Subcutaneous abdominal adipose tissue (tissue), 5 donors: Measurements from ENCODE around the gene MMAA.
"Not testable (repeated sequence)": the region's sequence is repeated elsewhere in the genome, so short reads cannot be mapped to it uniquely, and the experiment has no call there.

Experiments used
- H3K27ac ChIP-seq: one replicate; pipeline ENCODE4 v1.7.0; 2013; ENCODE audit warnings: low read depth, mild to moderate bottlenecking, inconsistent platforms, low read length, moderate library complexity
- H3K27me3 ChIP-seq, 5 donors: one replicate each; pipeline ENCODE4 v1.7.0; 2013; ENCODE audit warnings: low read length in 5 of 5, inconsistent platforms in 1 of 5; ENCODE audit not compliant: control insufficient read depth in 5 of 5, insufficient read depth in 4 of 5
- H3K36me3 ChIP-seq, 5 donors: one replicate each; pipeline ENCODE4 v1.7.0; 2013; ENCODE audit warnings: low read length in 5 of 5; ENCODE audit not compliant: control insufficient read depth in 5 of 5, insufficient read depth in 5 of 5
- H3K4me1 ChIP-seq, 5 donors: one replicate each; pipeline ENCODE4 v1.7.0; 2013; ENCODE audit warnings: low read length in 5 of 5, mild to moderate bottlenecking in 3 of 5, moderate library complexity in 1 of 5; ENCODE audit not compliant: control insufficient read depth in 5 of 5, insufficient read depth in 5 of 5
- H3K4me3 ChIP-seq, 5 donors: one replicate each; pipeline ENCODE4 v1.7.0; 2013; ENCODE audit warnings: low read length in 5 of 5, low read depth in 1 of 5
- H3K9ac ChIP-seq, 5 donors: one replicate each; pipeline ENCODE4 v1.7.0; 2013; ENCODE audit warnings: low read length in 5 of 5, mild to moderate bottlenecking in 4 of 5, moderate library complexity in 3 of 5
- H3K9me3 ChIP-seq, 5 donors: one replicate each; pipeline ENCODE4 v1.7.0; 2013; ENCODE audit warnings: low read length in 5 of 5; ENCODE audit not compliant: control insufficient read depth in 5 of 5
- donor health status: healthy.
- donor health status: healthy.
- donor health status: healthy.
- donor health status: healthy.
- donor health status: healthy.

Gene MMAA

DNA sequence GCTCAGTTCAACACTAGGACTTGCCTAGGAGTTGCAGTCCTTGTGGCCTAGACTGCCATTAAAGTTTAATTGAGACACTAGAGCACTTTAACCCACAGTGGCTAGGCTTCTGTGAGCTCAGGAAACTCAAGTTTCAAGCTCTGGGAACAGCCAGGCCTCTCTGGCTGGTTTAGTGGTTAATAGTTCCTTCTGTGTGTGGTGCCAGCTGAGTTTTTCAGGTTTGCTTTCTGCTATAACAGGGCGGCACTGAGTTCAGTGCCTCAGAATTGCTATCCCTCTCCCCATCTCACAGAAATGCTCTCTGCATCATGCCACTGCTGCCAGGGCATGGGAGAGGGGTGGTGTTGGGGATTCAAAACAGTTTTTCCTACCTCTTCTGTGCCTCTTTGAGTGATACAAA, 15.9 kb downstream of the MMAA start:
- no peaks in the 10 kb centered on the region for H3K4me1 ChIP-seq
- H3K4me3 ChIP-seq, result no peak overlapping the region
- H3K9ac ChIP-seq, result no peak overlapping the region
- H3K36me3 ChIP-seq, result peaks cover 0 to 13% (median 5%) of the 10 kb centered on the region in 5 donors
- no peak overlapping the region for H3K27ac ChIP-seq
- no peaks in the 10 kb centered on the region for H3K27me3 ChIP-seq
- no peaks in the 10 kb centered on the region for H3K9me3 ChIP-seq

DNA sequence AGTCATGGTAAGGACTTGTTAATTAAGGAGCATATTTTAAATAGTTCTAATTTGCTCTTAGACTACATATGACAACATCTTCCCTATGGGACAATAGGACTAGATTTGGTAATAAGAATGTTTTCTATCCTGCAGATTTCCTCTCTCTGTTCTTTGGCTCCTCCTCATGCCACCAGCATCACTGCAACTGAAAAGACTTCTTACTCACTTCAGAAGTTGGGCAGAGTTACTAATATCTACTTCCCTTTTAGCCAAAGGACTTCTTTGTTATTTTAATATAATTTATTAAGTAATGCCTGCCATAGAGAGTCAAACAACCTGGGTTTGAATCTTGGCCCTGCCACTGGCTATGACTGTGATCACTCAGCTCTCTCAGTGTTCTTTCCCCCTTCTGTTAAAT, 16.4 kb downstream of the MMAA start:
- Histone ChIP-seq H3K9me3 (no peaks in the 10 kb centered on the region), H3K27me3 (no peaks in the 10 kb centered on the region), H3K36me3 (peaks cover 0 to 13% (median 5%) of the 10 kb centered on the region in 5 donors), H3K4me1 (no peaks in the 10 kb centered on the region), H3K9ac (no peak overlapping the region), H3K27ac (no peak overlapping the region), H3K4me3 (no peak overlapping the region)

- Histone ChIP-seq H3K27me3 (no peaks in the 10 kb centered on the region), H3K4me1 (no peaks in the 10 kb centered on the region), H3K9ac (no peak overlapping the region), H3K27ac (no peak overlapping the region), H3K36me3 (peaks cover 4 to 18% (median 9%) of the 10 kb centered on the region in 5 donors), H3K4me3 (no peak overlapping the region), H3K9me3 (no peaks in the 10 kb centered on the region)
These were observed 20.1 kb downstream of the MMAA start for GRCh38 chr4:145639186-145639698.

DNA sequence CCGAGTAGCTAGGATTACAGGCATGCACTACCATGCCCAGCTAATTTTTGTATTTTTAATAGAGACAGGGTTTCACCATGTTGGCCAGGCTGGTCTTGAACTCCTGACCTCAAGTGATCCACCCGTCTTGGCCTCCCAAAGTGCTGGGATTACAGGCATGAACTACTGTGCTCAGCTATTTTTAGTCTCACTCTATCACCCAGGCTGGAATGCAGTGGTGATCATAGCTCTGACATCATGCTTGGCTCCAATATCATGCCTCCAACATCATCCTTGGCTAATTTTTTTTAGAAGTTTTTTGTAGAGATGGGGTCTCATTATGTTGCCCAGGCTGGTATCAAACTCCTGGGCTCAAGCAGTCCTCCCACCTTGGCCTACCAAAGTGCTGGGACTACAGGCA, 21.1 kb downstream of the MMAA start:
- not testable (repeated sequence) for H3K4me3 ChIP-seq, H3K27ac ChIP-seq, H3K9ac ChIP-seq, H3K9me3 ChIP-seq, H3K4me1 ChIP-seq, H3K27me3 ChIP-seq
- peaks cover 3 to 19% (median 9%) of the 10 kb centered on the region in 5 donors for H3K36me3 ChIP-seq

- Histone ChIP-seq H3K4me3 (no peak overlapping the region), H3K27ac (no peak overlapping the region), H3K27me3 (no peaks in the 10 kb centered on the region), H3K36me3 (peaks cover 3 to 34% (median 16%) of the 10 kb centered on the region in 5 donors), H3K4me1 (no peaks in the 10 kb centered on the region), H3K9me3 (no peaks in the 10 kb centered on the region), H3K9ac (no peak overlapping the region)
These were observed 24.1 kb downstream of the MMAA start for GRCh38 chr4:145643295-145643694.

DNA sequence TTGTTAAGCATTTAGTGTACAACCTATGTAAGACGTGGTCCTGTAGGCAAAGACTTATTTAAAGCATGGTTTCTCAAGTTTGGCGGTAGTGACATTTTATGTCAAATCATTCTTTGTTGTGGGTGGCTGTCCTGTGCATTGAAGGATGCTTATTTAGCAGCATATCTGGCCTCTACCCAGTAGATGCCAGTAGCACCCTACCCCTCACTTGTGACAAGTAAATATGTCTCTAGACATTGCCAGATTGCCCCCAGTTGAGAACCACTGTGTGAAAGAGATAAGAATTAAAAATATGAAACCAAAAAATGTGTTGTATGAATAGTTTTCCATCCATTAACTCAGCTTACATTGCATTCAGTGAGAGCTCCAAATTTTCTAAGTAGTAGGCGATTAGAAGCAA, 25.5 kb downstream of the MMAA start:
- Histone ChIP-seq H3K27me3 (no peaks in the 10 kb centered on the region), H3K27ac (no peak overlapping the region), H3K9ac (no peak overlapping the region), H3K36me3 (peaks cover 5 to 30% (median 16%) of the 10 kb centered on the region in 5 donors), H3K4me3 (no peak overlapping the region), H3K4me1 (no peaks in the 10 kb centered on the region), H3K9me3 (no peaks in the 10 kb centered on the region)

- H3K4me1 ChIP-seq, result no peaks in the 10 kb centered on the region
- no peaks in the 10 kb centered on the region for H3K27me3 ChIP-seq
- no peak overlapping the region for H3K27ac ChIP-seq
- H3K4me3 ChIP-seq, result no peak overlapping the region
- H3K9ac ChIP-seq, result no peak overlapping the region
- peaks cover 0 to 4% (median 0%) of the 10 kb centered on the region in 5 donors for H3K9me3 ChIP-seq
- H3K36me3 ChIP-seq, result peaks cover 23 to 47% (median 31%) of the 10 kb centered on the region in 5 donors
These were observed 37.0 kb downstream of the MMAA start for GRCh38 chr4:145656156-145656555.

GRCh38 chr4:145660064-145660463, 40.9 kb downstream of the MMAA start:
- Histone ChIP-seq H3K4me1 (peaks cover 0 to 12% (median 3%) of the 10 kb centered on the region in 5 donors), H3K9ac (no peak overlapping the region), H3K36me3 (peaks cover 6 to 25% (median 12%) of the 10 kb centered on the region in 5 donors), H3K9me3 (peaks cover 0 to 4% (median 3%) of the 10 kb centered on the region in 5 donors), H3K27ac (no peak overlapping the region), H3K27me3 (peaks cover 0 to 2% (median 0%) of the 10 kb centered on the region in 5 donors), H3K4me3 (no peak overlapping the region)

DNA sequence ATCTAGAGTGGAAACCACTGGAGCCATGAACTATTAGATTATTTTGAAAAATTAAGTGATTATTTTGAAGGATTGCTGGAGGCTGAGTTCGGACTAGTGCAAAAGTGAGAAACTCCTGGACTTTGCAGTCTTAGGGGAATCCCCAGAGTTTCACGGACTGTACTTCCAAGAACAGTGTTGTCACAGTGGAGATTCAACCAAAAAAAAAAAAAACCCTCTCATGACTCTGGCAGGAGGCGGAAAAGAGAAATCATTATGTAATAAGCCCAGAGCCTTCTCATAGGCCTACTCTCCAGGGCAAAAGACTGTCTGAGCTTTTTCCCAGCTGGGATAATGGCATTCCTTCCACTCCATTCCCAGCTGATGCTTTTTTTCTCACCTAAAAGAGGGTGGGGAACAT, 44.0 kb downstream of the MMAA start:
- Histone ChIP-seq H3K27ac (peak overlapping the region; percentile 1), H3K9me3 (peaks cover 0 to 3% (median 0%) of the 10 kb centered on the region in 5 donors), H3K9ac (peak overlapping the region in 2 of 5 donors; percentile 43 to 90), H3K4me1 (peaks cover 0 to 12% (median 3%) of the 10 kb centered on the region in 5 donors), H3K36me3 (peaks cover 0 to 7% (median 0%) of the 10 kb centered on the region in 5 donors), H3K4me3 (no peak overlapping the region), H3K27me3 (peaks cover 0 to 2% (median 0%) of the 10 kb centered on the region in 5 donors)

DNA sequence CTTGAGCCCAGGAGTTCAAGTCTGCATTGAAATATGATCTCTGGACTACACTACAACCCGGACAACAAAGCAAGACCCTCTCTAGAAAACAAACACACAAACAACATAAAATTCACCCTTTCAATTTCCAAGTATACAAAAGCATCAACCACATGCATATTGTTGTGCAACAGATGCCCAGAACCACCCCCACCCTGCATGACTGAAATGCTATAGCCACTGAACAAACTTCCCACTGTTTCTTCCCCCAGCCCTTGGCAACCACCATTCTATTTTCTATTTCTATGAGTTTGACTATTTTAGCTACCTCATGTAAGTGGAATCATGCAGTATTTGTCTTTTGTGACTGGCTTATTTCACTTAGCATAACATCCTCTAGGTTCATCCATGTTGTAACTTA, 46.6 kb downstream of the MMAA start:
- Histone ChIP-seq H3K4me3 (no peak overlapping the region), H3K9me3 (peaks cover 0 to 3% (median 0%) of the 10 kb centered on the region in 5 donors), H3K4me1 (peaks cover 0 to 12% (median 3%) of the 10 kb centered on the region in 5 donors), H3K27me3 (peaks cover 0 to 2% (median 0%) of the 10 kb centered on the region in 5 donors), H3K27ac (no peak overlapping the region), H3K36me3 (no peaks in the 10 kb centered on the region), H3K9ac (no peak overlapping the region)
